Mucosa of gallbladder (tissue), 1 donor: ENCODE data around the gene KIF20B. TPM values are rescaled to one million over a fixed set of nuclear protein-coding genes. Genes with fewer than 3 reads are reported as not detected.
A peak's percentile ranks its signal among the peaks of the same experiment; 100 is the strongest.

ENCODE experiments used
- DNase-seq: peaks from one replicate; pipeline ENCODE4 v3.0.0-alpha.2; 2020; ENCODE audit warnings: low spot score
- total RNA-seq: library from RNA; stranded (reverse); gene quantifications from one replicate; pipeline ENCODE4 v1.2.1, GENCODE V29; 2021
- donor health status: DM: no; HTN: no; CAD: no.

KIF20B gene
- total RNA-seq, result 2.9 TPM

- DNase-seq, result peak; percentile 97
These were observed at the start of gene KIF20B for GRCh38 chr10:89701242-89702120. Gene KIF20B (plus strand): TSS chr10:89701590. CDS start chr10:89705295, 3,705 bp downstream.

GRCh38 chr10:89651916-89652573, 49.3 kb upstream of the KIF20B start:
- DNase-seq, result no peak

DNA sequence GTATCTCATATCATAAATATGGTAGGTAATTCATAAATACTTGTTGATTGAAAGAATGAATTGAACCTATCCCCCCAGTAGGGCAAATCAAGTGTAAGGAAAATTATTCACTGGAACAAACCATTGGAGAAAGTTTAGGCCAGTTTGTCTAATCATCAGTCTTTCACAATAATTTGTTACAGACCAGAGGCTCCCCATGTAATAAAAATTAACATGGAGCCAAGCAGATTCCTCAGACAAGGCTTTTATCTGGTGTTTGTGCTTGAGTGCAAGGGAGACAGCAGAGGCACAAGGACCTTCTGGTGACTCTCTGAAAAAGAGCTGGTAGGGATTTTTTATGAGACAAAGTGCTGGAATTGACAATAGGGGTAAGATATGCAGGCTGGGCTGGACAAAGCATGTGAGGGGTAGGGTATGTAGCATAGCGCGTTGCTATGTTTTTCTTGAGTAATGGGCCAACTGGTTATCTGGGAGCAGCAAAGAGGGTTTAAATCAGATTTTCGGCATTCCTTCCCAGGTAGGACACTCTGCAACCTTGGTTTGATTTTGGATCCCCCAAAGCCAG, 48.5 kb upstream of the KIF20B start:
- no peak for DNase-seq

DNA sequence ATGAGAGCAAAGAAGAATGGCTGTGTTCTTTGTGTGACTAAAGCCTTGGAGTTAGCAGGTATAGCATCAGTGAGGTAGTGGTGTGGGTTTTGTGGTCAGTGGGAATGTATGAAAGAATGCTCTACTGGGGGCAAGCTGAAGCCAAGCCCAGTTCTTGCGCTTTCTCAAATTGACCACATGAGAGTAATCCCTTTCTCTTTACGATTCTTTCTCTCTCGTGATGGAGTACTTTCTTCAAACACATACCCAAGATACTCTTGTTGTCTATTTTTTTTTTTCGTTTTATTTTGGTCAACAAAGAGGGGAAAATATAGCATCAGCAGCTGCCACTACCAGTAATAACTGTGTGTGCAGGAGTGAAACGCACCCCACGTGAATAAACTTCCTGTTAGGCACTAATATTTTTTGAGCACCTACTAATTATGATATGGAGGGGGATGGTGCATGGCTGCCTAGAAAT, 48.0 kb upstream of the KIF20B start:
- no peak for DNase-seq

DNA sequence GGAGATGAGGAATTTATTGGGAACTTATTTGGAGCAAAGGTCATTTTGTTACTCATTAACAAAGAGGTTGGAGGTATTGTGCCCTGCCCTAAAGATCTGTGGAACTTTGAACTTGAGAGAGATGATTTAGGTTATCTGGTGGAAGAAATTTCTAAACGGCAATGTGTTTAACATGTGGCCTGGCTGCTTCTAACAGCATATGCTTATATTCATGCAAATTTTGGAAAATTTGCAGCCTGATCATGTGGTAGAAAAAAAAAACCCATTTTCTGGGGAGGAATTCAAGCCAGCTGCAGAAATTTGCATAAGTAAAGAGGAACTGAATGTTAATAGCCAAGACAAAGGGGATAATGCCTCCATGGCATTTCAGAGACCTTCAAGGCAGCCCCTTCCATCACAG, 45.7 kb upstream of the KIF20B start:
- no peak for DNase-seq

- DNase-seq, result no peak
These were observed 44.1 kb upstream of the KIF20B start for GRCh38 chr10:89657302-89657701.

DNA sequence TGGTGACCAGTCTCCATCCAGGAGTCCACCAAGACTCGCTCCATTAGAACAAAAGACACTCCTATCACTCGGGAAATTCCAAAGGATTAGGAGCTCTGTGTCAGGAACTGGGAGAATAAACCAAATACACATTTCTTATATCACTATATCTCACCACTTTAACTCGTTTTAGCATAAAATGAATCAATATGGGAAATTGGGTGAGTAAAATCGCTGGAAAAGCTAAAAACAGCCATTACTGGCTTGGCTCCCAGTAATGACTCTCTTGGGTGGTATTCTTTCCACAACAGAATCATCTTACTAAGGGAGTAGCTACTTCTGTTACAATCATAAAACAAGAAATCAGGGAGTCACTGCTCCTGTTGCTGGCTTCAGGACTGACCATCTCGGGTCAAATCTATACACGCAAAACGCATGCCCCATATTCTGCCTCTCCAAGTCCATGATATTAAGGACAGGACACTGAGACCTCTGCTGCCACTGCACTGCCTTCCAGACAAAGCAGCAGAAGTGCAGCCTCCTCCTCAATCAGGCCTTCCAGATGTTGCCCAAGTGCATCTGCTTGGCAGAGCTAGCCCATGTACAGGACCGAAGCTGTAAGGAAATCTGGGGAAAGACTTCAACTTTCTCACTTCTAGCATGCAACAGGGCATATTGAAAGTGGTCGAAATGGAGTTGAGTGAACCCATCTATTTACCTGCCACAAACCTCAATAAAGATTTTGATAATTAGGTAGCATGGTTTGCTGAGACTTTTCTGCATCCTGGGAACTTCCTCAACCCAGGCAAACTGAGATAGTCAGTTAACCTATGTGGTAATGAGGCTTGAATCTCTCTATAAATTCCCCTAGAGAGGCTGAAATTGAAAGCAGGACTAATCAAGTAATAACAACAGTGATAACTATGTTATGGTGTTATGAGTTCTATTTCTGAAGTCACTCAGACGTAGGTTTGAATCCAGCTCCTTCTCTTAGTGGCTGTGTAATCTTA, 42.0 kb upstream of the KIF20B start:
- no peak for DNase-seq

DNA sequence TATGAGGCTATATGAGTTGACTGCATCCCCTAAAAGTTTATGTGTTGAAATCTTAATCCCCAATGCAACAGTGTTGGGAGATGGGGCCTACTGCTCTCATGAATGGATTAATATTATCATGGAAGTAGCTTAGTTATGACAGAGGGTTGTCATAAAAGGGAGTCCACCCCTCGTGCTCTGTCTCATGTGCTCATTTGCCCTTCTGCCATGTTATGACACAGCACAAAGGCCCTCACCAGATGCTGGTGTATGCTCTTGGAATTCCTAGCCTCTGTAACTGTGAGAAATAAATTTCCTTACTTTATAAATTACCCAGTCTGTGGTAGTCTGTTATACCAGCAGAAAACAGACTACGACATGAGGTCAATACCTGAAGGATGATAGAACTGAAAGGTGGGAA, 38.8 kb upstream of the KIF20B start:
- no peak for DNase-seq

DNA sequence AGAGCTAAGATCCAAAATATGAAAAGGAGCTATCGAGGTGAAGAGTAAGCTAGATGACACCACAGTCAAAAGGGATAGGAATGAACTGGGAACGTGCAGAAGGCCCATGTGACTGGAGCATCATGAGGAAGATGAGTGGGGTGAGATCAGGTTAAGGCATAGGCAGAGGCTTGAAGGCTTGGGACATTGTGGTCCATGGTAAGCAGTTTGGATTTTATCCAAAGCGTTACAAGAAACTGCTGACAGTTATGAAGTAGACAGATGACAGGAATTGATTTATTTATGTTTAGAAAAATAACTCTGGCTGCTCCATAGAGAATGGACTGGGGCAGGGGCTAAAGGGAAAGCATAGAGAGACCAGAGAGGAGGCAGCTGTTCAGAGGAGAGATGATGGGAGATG, 38.2 kb upstream of the KIF20B start:
- no peak for DNase-seq

DNA sequence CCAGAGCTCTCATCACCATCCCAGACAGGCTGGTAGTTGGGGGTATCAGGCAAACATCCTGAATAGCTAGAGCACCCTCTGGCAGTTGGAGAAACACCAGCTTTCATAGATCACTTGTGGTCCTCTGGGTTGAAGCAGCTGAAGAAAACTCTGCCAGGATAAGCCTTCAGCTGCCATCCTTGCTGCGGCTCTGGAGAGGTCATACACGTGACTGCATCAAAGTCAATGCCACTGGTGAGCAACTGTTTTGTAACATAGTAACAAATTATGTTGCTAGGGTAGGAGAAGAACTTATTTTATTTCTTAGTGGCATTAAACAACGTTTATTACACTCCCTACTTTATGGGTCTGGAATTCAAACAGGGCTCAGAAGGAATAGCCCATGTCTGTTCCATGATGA, 37.2 kb upstream of the KIF20B start:
- DNase-seq, result no peak

DNA sequence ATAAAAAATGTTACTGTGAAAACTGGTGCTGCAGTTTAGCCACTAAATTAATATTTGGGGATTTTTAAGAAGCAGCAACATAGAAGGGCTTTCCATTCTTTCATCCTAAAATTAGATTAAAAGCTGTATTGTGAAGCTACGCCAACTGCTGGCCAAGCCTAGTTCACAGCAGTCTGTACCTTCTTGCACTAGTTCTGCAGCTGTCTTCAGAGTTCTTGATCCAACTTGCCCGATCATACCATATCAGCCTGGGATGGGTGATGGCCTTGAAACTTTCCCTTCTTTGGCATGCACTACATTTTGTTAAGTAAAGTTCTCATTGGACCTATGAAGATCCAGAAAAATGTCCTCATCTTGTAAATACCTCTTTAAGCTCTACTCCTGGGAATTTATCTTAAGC, 36.1 kb upstream of the KIF20B start:
- no peak for DNase-seq

DNA sequence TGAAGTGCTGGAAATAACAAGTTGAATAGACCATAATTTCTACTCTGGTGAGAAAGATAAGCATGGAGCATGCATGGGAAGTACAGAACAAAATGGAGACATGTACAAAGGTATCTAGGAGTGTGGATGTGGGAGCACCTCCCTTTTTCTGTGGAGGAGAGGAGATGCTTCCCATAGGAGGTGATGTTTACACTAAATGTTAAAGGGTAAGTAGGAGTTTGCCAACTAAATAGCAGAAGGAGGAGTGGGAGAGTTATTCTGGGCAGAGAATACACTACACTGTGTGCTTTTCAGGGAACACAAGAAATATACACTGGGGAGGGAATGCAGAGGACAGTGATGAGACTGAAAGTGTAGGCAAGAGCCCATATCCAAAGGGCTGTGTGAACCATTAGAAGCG, 35.3 kb upstream of the KIF20B start:
- no peak for DNase-seq

DNA sequence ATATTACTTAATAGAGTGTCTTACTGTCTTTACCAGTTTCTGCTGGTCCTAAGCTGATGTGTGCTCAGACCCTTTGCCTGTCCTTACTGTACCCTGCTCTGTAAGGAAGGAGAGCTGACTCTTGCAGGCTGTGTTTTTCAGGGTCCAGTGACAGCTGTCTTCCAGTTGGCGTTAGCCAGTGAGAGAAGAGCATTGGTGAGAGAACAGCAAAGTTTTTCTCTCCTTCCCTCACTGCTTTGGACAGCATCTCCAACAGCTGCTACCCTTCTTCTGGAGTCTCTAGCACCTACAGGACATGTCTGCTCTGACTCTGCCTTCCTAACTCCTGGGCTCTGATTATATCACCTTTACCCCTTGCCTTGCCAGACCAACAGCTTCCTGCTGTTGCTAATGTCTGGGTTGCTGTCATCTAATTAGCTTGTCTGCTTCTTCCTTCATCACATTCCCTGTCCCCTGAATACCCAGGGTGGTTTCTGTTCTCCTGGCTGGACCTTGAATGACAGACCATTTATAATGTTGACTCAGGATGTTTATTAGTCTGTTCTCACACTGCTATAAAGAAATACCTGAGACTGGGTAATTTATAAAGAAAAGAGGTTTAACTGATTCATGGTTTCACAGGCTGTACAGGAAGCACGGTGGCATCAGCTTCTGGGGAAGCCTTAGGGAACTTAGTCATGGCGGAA, 32.9 kb upstream of the KIF20B start:
- DNase-seq, result no peak

DNA sequence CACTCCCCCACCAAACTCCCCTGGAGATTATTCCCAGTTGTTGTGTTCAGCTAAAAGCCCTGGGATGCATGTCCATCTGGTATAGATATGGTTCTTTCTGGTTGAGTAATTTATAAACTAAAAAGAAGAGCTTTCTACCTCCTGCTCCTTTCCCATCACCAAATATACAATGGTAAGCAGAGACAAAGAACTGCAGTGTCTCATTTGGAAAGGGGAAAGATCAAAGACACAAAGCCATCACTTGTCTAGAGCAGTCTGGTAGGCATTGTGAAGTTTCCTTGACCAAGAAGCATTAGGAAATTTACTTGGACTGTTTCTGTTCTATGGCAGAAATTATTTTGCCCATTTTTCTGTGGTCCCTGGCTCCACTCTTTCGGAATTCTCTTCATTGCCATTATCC, 31.4 kb upstream of the KIF20B start:
- no peak for DNase-seq

- DNase-seq, result no peak
These were observed 30.5 kb upstream of the KIF20B start for GRCh38 chr10:89670926-89671325.

GRCh38 chr10:89677341-89677740, 24.0 kb upstream of the KIF20B start:
- no peak for DNase-seq

- DNase-seq, result no peak
These were observed 21.4 kb upstream of the KIF20B start for GRCh38 chr10:89679986-89680385.

DNA sequence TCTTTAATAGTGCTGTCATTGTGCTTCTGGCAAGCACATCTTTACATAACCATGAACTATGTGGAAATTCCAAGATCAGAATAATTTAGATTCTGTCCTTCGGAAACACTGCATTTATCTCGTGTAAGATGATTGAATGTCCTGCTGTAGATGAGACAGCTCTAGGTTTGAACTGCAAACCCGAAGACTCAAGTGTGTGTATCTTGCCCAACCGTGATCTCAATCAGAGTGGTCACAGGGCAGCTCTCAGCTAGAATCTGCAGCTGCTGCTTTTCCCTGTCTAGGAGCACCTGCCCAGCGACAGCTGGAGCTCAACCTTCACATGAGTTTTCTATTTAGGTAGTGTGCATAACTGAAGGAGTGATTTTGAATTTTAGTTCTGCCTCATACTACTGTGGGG, 17.5 kb upstream of the KIF20B start:
- no peak for DNase-seq

DNA sequence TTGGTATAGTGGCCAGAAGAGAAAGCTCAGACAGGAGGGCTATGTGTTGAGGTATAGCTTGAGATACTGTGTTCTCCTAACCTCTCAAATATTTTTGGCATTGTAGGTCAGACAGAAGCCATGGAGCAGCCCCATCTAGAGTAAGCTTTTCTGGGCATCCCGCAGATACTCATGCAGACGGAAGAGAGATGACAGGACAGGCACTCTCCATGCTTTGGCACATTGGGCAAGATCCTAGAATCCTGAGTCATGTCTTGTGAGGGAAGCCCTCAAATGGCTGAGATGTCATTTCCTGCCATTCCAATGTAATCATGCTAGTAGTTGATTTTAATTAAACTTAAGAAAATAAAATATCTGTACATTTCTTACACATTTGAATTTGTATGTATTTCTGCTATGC, 16.8 kb upstream of the KIF20B start:
- DNase-seq, result no peak

GRCh38 chr10:89685936-89686335, 15.5 kb upstream of the KIF20B start:
- DNase-seq, result no peak

- no peak for DNase-seq
These were observed 11.4 kb upstream of the KIF20B start for GRCh38 chr10:89690027-89690426.
